Epithelial cell of esophagus (primary cell): ENCODE measurements around the gene DISC1.
"Not testable (repeated sequence)": the region's sequence is repeated elsewhere in the genome, so short reads cannot be mapped to it uniquely, and the experiment has no call there.

Source experiments
- DNase-seq: peaks from one replicate; pipeline ENCODE4 v3.0.0; 2010; ENCODE audit warnings: low read depth
- H3K4me3 ChIP-seq: 2 replicates; pipeline ENCODE4 v1.5.1; 2011; ENCODE audit warnings: mild to moderate bottlenecking, low read length, control low read depth
- TF ChIP-seq, protein P1 (sequence below): IDR thresholded peaks from 2 replicates; pipeline ENCODE4 v1.5.1; 2011; ENCODE audit warnings: low read depth, mild to moderate bottlenecking, low read length, control low read depth, inconsistent platforms; ENCODE audit not compliant: insufficient read depth; ENCODE audit errors: missing control alignments

Gene DISC1

DNA sequence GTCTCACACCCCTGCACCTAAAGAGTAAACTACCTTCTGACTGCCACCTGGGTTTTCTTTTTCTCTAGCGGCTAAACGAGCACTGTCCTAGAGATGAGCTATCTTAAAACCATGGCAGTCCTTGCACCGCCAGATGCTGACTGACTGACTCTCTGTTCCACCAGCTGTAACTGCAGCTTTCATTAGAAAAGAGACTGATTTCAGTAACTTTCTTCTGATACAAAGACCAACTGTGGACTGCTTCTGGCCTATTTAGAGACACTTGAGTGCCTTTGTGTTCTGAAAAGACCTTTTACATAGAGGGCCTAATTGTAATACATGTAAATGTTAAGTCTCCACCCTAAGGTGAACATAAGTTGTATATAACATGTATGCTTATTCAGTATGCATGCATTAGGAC, 152.5 kb downstream of the DISC1 start:
- TF ChIP-seq, protein P1, sequence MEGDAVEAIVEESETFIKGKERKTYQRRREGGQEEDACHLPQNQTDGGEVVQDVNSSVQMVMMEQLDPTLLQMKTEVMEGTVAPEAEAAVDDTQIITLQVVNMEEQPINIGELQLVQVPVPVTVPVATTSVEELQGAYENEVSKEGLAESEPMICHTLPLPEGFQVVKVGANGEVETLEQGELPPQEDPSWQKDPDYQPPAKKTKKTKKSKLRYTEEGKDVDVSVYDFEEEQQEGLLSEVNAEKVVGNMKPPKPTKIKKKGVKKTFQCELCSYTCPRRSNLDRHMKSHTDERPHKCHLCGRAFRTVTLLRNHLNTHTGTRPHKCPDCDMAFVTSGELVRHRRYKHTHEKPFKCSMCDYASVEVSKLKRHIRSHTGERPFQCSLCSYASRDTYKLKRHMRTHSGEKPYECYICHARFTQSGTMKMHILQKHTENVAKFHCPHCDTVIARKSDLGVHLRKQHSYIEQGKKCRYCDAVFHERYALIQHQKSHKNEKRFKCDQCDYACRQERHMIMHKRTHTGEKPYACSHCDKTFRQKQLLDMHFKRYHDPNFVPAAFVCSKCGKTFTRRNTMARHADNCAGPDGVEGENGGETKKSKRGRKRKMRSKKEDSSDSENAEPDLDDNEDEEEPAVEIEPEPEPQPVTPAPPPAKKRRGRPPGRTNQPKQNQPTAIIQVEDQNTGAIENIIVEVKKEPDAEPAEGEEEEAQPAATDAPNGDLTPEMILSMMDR = no peak
- H3K4me3 ChIP-seq = no peak overlapping the region
- no peak for DNase-seq

DNA sequence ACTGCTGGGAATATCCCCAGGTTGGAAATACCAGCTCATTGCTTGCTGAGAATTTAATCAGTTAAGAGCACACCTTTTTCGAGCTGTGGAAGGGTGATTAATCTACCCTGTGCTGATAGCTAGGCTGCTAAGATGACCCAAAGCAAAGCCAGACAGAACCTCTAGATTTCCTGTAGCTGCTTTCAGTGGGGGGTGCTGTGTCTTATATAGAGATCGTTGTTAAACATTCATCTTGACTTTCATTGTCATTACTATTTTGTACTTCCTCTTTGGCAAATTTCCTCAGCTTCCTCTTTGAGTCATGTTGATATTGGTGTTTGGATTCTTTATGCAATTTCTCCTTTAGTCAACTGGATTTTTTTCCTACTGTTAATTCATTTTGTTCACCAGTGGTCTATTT, 155.3 kb downstream of the DISC1 start:
- no peak overlapping the region for H3K4me3 ChIP-seq
- DNase-seq = peak; percentile 37
- TF ChIP-seq, protein P1 = no peak

DNA sequence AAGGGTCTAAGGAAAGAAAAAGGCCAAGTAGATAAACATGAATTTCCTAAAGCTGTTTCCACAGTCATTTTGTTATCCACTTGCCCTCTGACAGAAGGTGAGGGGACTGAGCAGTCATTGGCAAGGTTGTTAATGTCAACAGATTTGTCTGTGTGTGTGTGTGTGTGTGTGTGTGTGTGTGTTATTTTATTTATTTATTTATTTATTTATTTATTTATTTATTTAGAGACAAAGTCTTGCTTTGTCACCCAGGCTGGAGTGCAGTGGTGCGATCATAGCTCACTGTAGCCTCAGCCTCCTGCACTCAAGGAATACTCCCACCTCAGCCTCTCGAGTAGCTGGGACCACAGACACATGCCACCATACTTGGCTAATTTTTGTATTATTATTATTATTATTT, 158.5 kb downstream of the DISC1 start:
- DNase-seq, H3K4me3 ChIP-seq: not testable (repeated sequence)

DNA sequence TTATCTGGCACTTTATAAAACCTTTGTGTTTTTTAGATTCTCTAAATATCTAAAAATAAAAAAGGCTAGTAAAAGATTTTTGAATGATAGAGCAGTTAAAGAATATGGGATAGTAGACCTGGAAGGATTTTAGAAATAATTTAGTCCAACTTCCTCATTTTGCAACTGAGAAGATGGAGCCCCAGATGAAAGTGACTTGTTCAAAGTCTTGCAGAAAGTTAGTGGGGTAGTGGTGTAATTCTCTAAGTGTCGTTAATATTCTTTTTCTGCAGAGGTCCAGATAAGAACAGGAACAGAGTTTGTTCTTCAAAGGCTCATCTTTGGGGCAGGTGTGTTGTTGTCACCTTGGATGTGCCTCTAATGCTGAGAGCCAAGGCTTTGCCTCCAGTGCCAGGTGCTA, 159.5 kb downstream of the DISC1 start:
- no peak for DNase-seq
- TF ChIP-seq, protein P1 = no peak
- H3K4me3 ChIP-seq = no peak overlapping the region

DNA sequence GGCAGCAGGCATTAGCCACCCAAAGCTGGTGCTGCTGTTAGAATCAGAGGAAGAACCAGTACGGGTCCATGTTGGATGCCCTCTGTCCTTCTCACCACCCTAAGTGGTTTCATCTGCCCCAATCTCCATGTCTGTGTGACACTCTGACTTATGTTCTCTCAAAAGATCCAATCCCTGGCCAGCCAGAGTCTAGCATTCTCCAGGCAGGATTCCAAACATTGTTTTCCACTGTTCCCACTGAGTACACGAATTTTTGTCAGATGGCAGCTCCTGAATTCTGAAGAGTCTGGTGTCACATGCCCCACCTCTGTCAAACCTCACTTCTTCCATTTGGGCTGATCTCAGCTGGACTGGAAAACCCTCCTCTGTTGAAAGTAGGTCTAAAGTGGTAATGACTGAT, 166.0 kb downstream of the DISC1 start:
- TF ChIP-seq, protein P1 = no peak
- DNase-seq = no peak

DNA sequence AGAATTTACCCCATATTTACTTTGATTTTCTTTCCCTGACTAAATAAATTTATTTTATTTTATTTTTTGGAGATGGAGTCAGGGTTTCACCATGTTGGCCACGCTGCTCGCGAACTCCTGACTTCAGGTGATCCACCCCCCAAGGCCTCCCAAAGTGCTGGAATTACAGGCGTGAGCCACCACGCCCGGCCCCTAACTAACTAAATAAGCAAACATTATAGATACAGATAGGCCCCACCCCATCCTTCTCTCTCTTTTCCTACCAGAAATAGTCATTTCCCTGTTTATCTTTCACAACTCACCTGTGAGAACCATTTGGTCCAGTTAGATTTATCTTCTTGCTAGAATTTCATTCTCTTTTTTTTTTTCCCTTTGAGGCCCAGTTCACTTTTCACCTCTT, 167.3 kb downstream of the DISC1 start:
- TF ChIP-seq, protein P1 = no peak
- no peak for DNase-seq
- no peak overlapping the region for H3K4me3 ChIP-seq

More for the DNA sequence above, 166.0 kb downstream of the DISC1 start:
- no peak overlapping the region for H3K4me3 ChIP-seq

DNA sequence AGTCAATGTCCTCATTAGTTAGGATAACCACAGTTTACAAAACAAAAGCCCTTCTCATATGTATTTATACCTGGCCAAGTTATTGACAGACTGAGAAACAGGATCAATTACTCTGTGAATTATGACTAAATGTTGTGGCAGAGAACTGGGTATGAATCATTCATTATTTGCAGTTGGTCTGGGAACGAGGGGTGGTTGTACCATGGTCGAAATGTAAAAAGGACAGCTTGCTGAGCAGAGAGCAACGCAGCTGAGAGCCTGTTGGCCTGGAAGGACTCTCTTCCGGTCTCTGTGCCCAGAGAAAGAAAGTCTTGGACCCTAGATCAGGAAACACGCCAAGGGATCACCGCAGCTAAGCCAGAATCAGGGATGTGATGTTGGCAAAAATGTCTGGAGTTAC, 169.6 kb downstream of the DISC1 start:
- no peak for DNase-seq
- TF ChIP-seq, protein P1 = no peak

More for the DNA sequence above, 169.6 kb downstream of the DISC1 start:
- no peak overlapping the region for H3K4me3 ChIP-seq
